Nephron progenitor cell (in vitro differentiated cells): ENCODE measurements around the gene ZSWIM3.
A peak's percentile ranks its signal among the peaks of the same experiment; 100 is the strongest.

Experiments
- DNase-seq: peaks from one replicate; pipeline ENCODE4 v3.0.0; 2021
- H3K27ac Mint-ChIP-seq: 2 replicates; pipeline ENCODE4 v1.8.0; 2021; ENCODE audit warnings: mild to moderate bottlenecking, moderate library complexity, mixed read lengths
- H3K27me3 Mint-ChIP-seq: 2 replicates; pipeline ENCODE4 v1.8.0; 2021; ENCODE audit warnings: mild to moderate bottlenecking, low read depth, mixed read lengths; ENCODE audit not compliant: poor library complexity
- H3K36me3 Mint-ChIP-seq: 2 replicates; pipeline ENCODE4 v1.8.0; 2021; ENCODE audit warnings: low read depth, mixed read lengths
- H3K4me1 Mint-ChIP-seq: 2 replicates; pipeline ENCODE4 v1.8.0; 2021; ENCODE audit warnings: mixed read lengths
- H3K4me3 Mint-ChIP-seq: 2 replicates; pipeline ENCODE4 v1.8.0; 2021; ENCODE audit warnings: mild to moderate bottlenecking, moderate library complexity, mixed read lengths
- H3K9me3 Mint-ChIP-seq: 2 replicates; pipeline ENCODE4 v1.8.0; 2021; ENCODE audit warnings: mild to moderate bottlenecking, moderate library complexity, mixed read lengths
- CTCF ChIP-seq: fragments of 200-600 bp; sonication (generic); IDR thresholded peaks from 2 replicates; pipeline ENCODE4 v1.5.0; 2021; ENCODE audit warnings: antibody characterized with exemption

The ZSWIM3 gene

DNA sequence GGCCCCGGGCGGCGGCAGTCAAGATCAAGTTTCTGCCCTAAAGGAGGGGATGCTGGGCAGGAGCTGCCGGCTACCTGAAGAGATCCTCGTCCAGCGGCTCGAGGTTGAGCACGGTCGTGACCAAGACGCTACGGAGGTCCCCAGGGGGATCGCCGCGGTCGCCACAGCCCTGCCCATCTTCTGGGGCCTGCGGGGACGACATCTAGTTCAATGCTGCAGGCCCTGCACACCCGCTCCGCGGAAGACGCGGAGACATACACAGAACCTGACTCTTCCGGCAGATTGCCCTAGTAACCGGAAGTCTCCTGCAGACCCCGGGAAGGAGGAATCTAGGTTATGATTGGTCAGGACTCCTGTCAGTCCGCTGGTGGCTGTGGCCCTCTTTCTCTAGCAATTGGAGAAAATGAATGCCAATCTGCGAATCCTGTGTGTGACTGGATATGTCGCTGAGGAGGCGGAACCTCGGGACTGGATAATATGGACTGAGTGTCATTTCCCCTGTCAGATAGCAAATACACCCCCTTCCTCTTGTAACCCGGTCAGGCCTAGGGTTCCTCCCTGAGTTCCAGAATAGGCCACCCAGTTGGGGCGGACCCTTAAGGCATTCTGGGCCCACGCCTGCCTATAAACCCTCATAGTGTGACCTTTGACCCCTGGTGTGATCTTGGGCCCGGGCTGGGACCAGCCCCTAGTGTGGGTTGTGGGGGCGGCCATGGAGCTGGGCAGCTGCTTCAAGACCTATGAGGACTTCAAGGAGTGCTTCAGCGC lies at the start of gene ZSWIM3, which contains the start of gene ACOT8:
Gene ZSWIM3, plus strand, starts transcription at position 501 of the 768 bp plus-strand sequence. Its CDS starts 212 bp downstream, at position 713.
Gene ACOT8, minus strand, starts transcription at position 279 of the 768 bp plus-strand sequence. Its CDS starts 77 bp downstream, at position 202.
- DNase-seq = peak; percentile 93
- H3K27me3 Mint-ChIP-seq = peaks cover 3% of the 10 kb centered on the region
- H3K4me3 Mint-ChIP-seq = peak within 1 kb of the TSS; percentile 95
- TF ChIP-seq CTCF = no peak
- peaks cover 16% of the 10 kb centered on the region for H3K36me3 Mint-ChIP-seq
- H3K27ac Mint-ChIP-seq = peak within 1 kb of the TSS; percentile 97
- H3K4me1 Mint-ChIP-seq = peaks cover 63% of the 10 kb centered on the region
- no peaks in the 10 kb centered on the region for H3K9me3 Mint-ChIP-seq

GRCh38 chr20:45810191-45810970 lies 47.0 kb upstream of the ZSWIM3 start:
- DNase-seq = no peak
- H3K36me3 Mint-ChIP-seq = peaks cover 64% of the 10 kb centered on the region
- H3K4me3 Mint-ChIP-seq = no peak overlapping the region
- H3K27me3 Mint-ChIP-seq = no peaks in the 10 kb centered on the region
- peak overlapping the region; percentile 5 for H3K27ac Mint-ChIP-seq
- no peak for TF ChIP-seq CTCF
- no peaks in the 10 kb centered on the region for H3K9me3 Mint-ChIP-seq
- H3K4me1 Mint-ChIP-seq = peaks cover 20% of the 10 kb centered on the region

DNA sequence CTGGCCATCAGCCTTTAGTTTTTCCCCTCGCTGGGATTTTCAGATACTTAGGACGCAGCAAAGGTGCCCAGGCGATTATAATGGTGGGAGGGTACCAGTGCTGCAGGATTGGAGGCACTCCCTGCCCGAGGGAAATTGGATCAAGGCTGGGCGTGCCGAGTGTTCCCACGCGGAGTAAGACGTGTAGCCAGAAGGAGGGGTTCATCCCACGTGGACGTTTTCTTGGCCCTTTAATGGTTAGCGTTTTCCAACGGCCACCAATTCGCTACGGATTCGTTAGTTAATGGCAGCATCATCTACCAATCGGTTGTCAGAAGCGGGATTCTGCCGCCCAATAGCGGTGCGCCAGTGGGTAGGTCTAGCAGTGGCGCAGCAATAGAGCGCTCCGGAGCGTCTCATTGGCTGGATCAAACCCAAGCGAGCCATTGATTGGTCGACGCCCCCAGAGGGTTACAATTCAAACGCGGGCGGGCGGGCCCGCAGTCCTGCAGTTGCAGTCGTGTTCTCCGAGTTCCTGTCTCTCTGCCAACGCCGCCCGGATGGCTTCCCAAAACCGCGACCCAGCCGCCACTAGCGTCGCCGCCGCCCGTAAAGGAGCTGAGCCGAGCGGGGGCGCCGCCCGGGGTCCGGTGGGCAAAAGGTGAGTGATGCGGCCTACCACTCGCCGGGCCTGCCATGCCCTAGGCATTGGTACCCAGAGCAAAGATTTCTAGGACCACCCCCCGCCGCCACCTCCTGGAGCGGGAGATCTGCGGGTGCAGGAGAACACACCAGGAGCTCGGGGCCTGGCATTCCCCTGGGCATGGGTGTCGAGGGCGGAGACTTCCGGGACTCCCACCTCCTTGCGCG lies 45.0 kb upstream of the ZSWIM3 start, which contains the start of gene UBE2C:
Gene UBE2C, plus strand, starts transcription at position 488 of the 849 bp plus-strand sequence. Its CDS starts 52 bp downstream, at position 540.
- peak; percentile 92 for DNase-seq
- H3K27ac Mint-ChIP-seq = peak within 1 kb of the TSS; percentile 91
- H3K27me3 Mint-ChIP-seq = no peaks in the 10 kb centered on the region
- peaks cover 37% of the 10 kb centered on the region for H3K4me1 Mint-ChIP-seq
- H3K9me3 Mint-ChIP-seq = no peaks in the 10 kb centered on the region
- no peak for TF ChIP-seq CTCF
- H3K36me3 Mint-ChIP-seq = peaks cover 69% of the 10 kb centered on the region
- H3K4me3 Mint-ChIP-seq = peak within 1 kb of the TSS; percentile 98

- no peak for TF ChIP-seq CTCF
- peak overlapping the region; percentile 98 for H3K4me3 Mint-ChIP-seq
- peaks cover 67% of the 10 kb centered on the region for H3K36me3 Mint-ChIP-seq
- peak overlapping the region; percentile 91 for H3K27ac Mint-ChIP-seq
- no peak for DNase-seq
- no peaks in the 10 kb centered on the region for H3K27me3 Mint-ChIP-seq
- no peaks in the 10 kb centered on the region for H3K9me3 Mint-ChIP-seq
- peaks cover 41% of the 10 kb centered on the region for H3K4me1 Mint-ChIP-seq
Measured at GRCh38 chr20:45813006-45813340, 44.4 kb upstream of the ZSWIM3 start.

GRCh38 chr20:45813489-45813888 lies 43.9 kb upstream of the ZSWIM3 start:
- Mint-ChIP-seq H3K27me3 (no peaks in the 10 kb centered on the region), H3K36me3 (peaks cover 62% of the 10 kb centered on the region), H3K9me3 (no peaks in the 10 kb centered on the region), H3K4me3 (peak overlapping the region; percentile 98), H3K4me1 (peaks cover 41% of the 10 kb centered on the region), H3K27ac (peak overlapping the region; percentile 86)
- no peak for TF ChIP-seq CTCF
- DNase-seq = no peak
